PC-3 (cell line): ENCODE data around the gene ADAM15. TPM values are rescaled to one million over a fixed set of nuclear protein-coding genes. Genes with fewer than 3 reads are reported as not detected.

Experiments used
- ATAC-seq: fragments of 200-7000 bp; cut with Tn5 transposase; 2 replicates; pipeline ENCODE4 v1.9.1; 2020; ENCODE audit warnings: mild to moderate bottlenecking, moderate library complexity
- BruUV-seq: library from RNA; stranded (reverse); fragments of 400-500 nt; replicated peaks from 2 replicates; lab custom pipeline; 2021; lab: Mats Ljungman, UMichigan
- CTCF ChIA-PET: fragments of 300-600 bp; sonication (Branson Sonifier 250); formaldehyde crosslinking; loops from one replicate; lab custom pipeline; 2022; ENCODE audit warnings: antibody characterized with exemption; lab: Charles Lee
- POLR2A ChIA-PET: fragments of 300-600 bp; sonication (Branson Sonifier 250); formaldehyde crosslinking; loops from one replicate; lab custom pipeline; 2022; ENCODE audit warnings: antibody characterized with exemption; ENCODE audit not compliant: unreplicated experiment; lab: Charles Lee
- DNase-seq: peaks from one replicate; pipeline ENCODE4 v3.0.0-alpha.2; 2015
- H2AFZ ChIP-seq: fragments of 300-600 bp; sonication (generic); 2 replicates; pipeline ENCODE4 v1.6.0; 2016; ENCODE audit warnings: antibody characterized with exemption, low read length
- H3F3A ChIP-seq: fragments of 300-600 bp; sonication (generic); one replicate; pipeline ENCODE4 v1.6.0; 2017; ENCODE audit warnings: antibody characterized with exemption, low read length, control low read depth, mild to moderate bottlenecking; ENCODE audit not compliant: unreplicated experiment
- H3K27ac ChIP-seq: fragments of 300-600 bp; sonication (generic); 2 replicates; pipeline ENCODE4 v1.5.1; 2016; ENCODE audit warnings: mild to moderate bottlenecking, low read length
- H3K27me3 ChIP-seq: fragments of 300-600 bp; sonication (generic); 2 replicates; pipeline ENCODE4 v1.6.1; 2016; ENCODE audit warnings: low read length, mixed read lengths
- H3K36me3 ChIP-seq: fragments of 300-600 bp; sonication (generic); 2 replicates; pipeline ENCODE4 v1.6.1; 2016; ENCODE audit warnings: low read depth, mixed run types, low read length, mixed read lengths
- H3K4me1 ChIP-seq: fragments of 300-600 bp; sonication (generic); 2 replicates; pipeline ENCODE4 v1.5.1; 2016; ENCODE audit warnings: low read length; ENCODE audit not compliant: insufficient read depth
- H3K4me2 ChIP-seq: fragments of 300-600 bp; sonication (generic); 2 replicates; pipeline ENCODE4 v1.6.0; 2016; ENCODE audit warnings: low read length
- H3K4me3 ChIP-seq: fragments of 300-600 bp; sonication (generic); 2 replicates; pipeline ENCODE4 v1.5.1; 2016; ENCODE audit warnings: mild to moderate bottlenecking, low read length, mixed read lengths
- H3K79me2 ChIP-seq: fragments of 300-600 bp; sonication (generic); 2 replicates; pipeline ENCODE4 v1.6.1; 2017; ENCODE audit warnings: low read length, mixed read lengths
- H3K9ac ChIP-seq: fragments of 300-600 bp; sonication (generic); 2 replicates; pipeline ENCODE4 v1.6.0; 2016; ENCODE audit warnings: mild to moderate bottlenecking, low read length
- H3K9me2 ChIP-seq: fragments of 300-600 bp; sonication (generic); replicated peaks from 2 replicates; pipeline ENCODE4 v1.6.1; 2016; ENCODE audit warnings: mixed run types, low read length, mixed read lengths
- H3K9me3 ChIP-seq: fragments of 300-600 bp; sonication (generic); 2 replicates; pipeline ENCODE4 v1.6.1; 2016; ENCODE audit warnings: low read length, mixed read lengths
- H4K20me1 ChIP-seq: fragments of 300-600 bp; sonication (generic); 2 replicates; pipeline ENCODE4 v1.6.1; 2016; ENCODE audit warnings: low read length, mixed read lengths
- EZH2 ChIP-seq: fragments of 300-600 bp; sonication (generic); IDR thresholded peaks from one replicate; pipeline ENCODE4 v1.6.1; 2017; ENCODE audit warnings: antibody characterized with exemption, mild to moderate bottlenecking, low read length; ENCODE audit not compliant: unreplicated experiment
- EZH2phosphoT487 ChIP-seq: fragments of 300-600 bp; sonication (generic); IDR thresholded peaks from 2 replicates; pipeline ENCODE4 v1.6.1; 2018; ENCODE audit warnings: mild to moderate bottlenecking, antibody characterized with exemption, low read length, borderline replicate concordance
- intact Hi-C: fragments of 100-400 bp; cut with micrococcal nuclease; formaldehyde crosslinking; loops from 2 replicates; pipeline ENCODE4 v1.9.0; 2023
- total RNA-seq: library from RNA; depleted of rRNA; stranded (reverse); fragments of >200 nt; gene quantifications from 2 replicates; pipeline ENCODE4 v1.2.3, GENCODE V29; 2014
- TF ChIP-seq, protein P1 (sequence below): fragments of 300-600 bp; sonication (generic); conservative IDR thresholded peaks from 2 replicates; pipeline ENCODE4 v1.5.1; 2017; ENCODE audit warnings: antibody characterized with exemption, low read depth, mild to moderate bottlenecking, low read length

Gene ADAM15
- total RNA-seq, 1 experiment from 2014 or later, result 334 TPM

DNA sequence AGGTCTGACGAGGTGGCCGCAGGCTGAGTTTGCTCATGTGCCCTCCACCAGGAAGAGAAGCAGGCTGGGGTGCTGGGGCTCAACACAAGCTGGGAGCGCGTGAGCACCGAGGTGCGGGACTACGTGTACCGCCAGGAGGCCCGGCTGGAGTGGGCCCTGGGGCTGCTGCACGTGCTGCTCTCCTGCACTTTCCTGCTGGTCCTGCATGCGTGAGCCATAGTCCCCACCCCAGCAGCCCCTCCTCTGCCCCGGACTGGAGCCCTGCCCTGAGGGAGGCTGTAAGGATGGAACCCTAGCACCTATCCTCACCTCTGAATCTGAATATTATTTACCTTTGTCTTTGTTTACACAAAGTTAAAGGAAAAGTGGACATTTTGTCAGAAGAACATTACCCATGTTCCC is 7.8 kb upstream of the ADAM15 start:
- ChIA-PET POLR2A (no interaction called here), CTCF (interaction anchor here (2.3 kb wide), 1 partner anchor 42 kb away, joined by 27 read pairs; no protein-coding TSS in a partner anchor)
- Histone ChIP-seq H3K4me3 (no peak overlapping the region), H2AFZ (no peak overlapping the region), H3K36me3 (no peaks in the 10 kb centered on the region), H3K9me2 (no peaks in the 10 kb centered on the region), H3K4me1 (peaks cover 28% of the 10 kb centered on the region), H4K20me1 (no peaks in the 10 kb centered on the region), H3K9me3 (no peaks in the 10 kb centered on the region), H3F3A (no peaks in the 10 kb centered on the region), H3K79me2 (no peaks in the 10 kb centered on the region), H3K9ac (no peak overlapping the region), H3K27ac (no peak overlapping the region), H3K4me2 (no peak overlapping the region), H3K27me3 (no peaks in the 10 kb centered on the region)
- BruUV-seq, result no TSS peak
- intact Hi-C loops, result no loop called here
- TF ChIP-seq, protein P1, sequence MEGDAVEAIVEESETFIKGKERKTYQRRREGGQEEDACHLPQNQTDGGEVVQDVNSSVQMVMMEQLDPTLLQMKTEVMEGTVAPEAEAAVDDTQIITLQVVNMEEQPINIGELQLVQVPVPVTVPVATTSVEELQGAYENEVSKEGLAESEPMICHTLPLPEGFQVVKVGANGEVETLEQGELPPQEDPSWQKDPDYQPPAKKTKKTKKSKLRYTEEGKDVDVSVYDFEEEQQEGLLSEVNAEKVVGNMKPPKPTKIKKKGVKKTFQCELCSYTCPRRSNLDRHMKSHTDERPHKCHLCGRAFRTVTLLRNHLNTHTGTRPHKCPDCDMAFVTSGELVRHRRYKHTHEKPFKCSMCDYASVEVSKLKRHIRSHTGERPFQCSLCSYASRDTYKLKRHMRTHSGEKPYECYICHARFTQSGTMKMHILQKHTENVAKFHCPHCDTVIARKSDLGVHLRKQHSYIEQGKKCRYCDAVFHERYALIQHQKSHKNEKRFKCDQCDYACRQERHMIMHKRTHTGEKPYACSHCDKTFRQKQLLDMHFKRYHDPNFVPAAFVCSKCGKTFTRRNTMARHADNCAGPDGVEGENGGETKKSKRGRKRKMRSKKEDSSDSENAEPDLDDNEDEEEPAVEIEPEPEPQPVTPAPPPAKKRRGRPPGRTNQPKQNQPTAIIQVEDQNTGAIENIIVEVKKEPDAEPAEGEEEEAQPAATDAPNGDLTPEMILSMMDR, result no peak
- no peak for TF ChIP-seq EZH2
- DNase-seq (no peak), ATAC-seq (no peak)

DNA sequence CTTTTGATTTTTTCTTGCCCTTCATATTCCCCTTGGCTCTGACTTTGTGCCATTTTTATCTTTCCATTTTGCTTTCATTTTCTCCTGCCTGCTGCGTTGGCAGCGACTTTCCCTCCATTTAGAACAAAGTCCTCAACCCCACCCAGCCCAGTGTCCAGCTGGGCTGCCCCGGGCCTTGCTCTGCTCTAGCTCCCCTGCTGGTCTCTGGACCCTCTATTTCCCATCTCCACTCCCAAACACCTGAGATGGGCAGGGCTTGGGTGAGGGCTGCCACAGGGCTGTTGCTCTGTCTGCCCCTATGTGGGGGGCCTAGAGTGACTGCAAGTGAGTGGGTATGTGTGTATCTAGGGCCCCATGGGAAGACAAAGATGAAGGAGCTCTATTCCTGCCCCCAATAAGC is 7.3 kb upstream of the ADAM15 start:
- ATAC-seq (no peak), DNase-seq (no peak)
- no peaks in the 10 kb centered on the region for H3K79me2 ChIP-seq
- H3K9ac ChIP-seq, result no peak overlapping the region
- no peaks in the 10 kb centered on the region for H3K9me2 ChIP-seq
- intact Hi-C loops, result loop anchor here (2.0 kb wide), 1 partner anchor 17 kb away; no protein-coding TSS in a partner anchor
- no TSS peak for BruUV-seq
- no peaks in the 10 kb centered on the region for H4K20me1 ChIP-seq
- TF ChIP-seq, protein P1, result no peak
- no peak for TF ChIP-seq EZH2
- no peak for TF ChIP-seq EZH2phosphoT487
- ChIA-PET CTCF (interaction anchor here (0.5 to 2.3 kb wide), 5 partner anchors 18 to 124 kb away, joined by 3 to 27 read pairs (median 9); no protein-coding TSS in a partner anchor), POLR2A (no interaction called here)
- no peak overlapping the region for H3K4me2 ChIP-seq
- no peaks in the 10 kb centered on the region for H3K36me3 ChIP-seq
- no peak overlapping the region for H3K4me3 ChIP-seq
- no peak overlapping the region for H3K27ac ChIP-seq
- no peak overlapping the region for H2AFZ ChIP-seq
- H3K9me3 ChIP-seq, result no peaks in the 10 kb centered on the region
- no peaks in the 10 kb centered on the region for H3F3A ChIP-seq
- peaks cover 23% of the 10 kb centered on the region for H3K4me1 ChIP-seq
- no peaks in the 10 kb centered on the region for H3K27me3 ChIP-seq

DNA sequence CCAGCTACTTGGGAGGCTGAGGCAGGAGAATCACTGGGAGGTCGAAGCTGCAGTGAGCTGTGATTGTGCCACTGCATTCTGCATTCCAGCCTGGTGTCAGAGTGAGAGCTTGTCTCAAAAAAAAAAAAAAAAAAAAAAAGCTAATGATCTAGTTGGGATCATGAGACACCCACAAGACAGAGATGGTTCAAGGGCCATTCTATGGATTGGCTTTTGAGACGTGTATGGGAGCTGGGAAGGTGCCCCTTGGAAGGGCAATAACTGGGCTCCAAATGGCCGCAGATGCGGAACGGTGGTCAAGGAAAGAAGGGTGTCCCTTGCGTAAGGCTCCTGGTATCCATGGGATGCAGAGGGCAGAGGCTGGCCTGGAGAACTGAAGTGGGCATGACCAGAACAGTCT is 6.8 kb upstream of the ADAM15 start:
- H3K36me3 ChIP-seq, result no peaks in the 10 kb centered on the region
- no TSS peak for BruUV-seq
- H3K79me2 ChIP-seq, result no peaks in the 10 kb centered on the region
- H3K4me1 ChIP-seq, result peaks cover 19% of the 10 kb centered on the region
- intact Hi-C loops, result loop anchor here (2.0 kb wide), 1 partner anchor 16 kb away; no protein-coding TSS in a partner anchor
- TF ChIP-seq EZH2 (no peak), EZH2phosphoT487 (no peak)
- TF ChIP-seq, protein P1, result no peak
- ATAC-seq, result no peak
- no peak overlapping the region for H3K9ac ChIP-seq
- CTCF ChIA-PET, result interaction anchor here (0.6 to 2.3 kb wide), 5 partner anchors 17 to 48 kb away, joined by 3 to 27 read pairs (median 9); partner anchors contain the start of gene EFNA3
- POLR2A ChIA-PET, result no interaction called here
- H4K20me1 ChIP-seq, result no peaks in the 10 kb centered on the region
- no peak overlapping the region; the same call in 1 of the 2 replicates for H2AFZ ChIP-seq
- no peaks in the 10 kb centered on the region for H3F3A ChIP-seq
- no peaks in the 10 kb centered on the region for H3K27me3 ChIP-seq
- H3K4me2 ChIP-seq, result no peak overlapping the region
- DNase-seq, result no peak
- H3K4me3 ChIP-seq, result no peak overlapping the region
- H3K9me3 ChIP-seq, result no peaks in the 10 kb centered on the region
- no peaks in the 10 kb centered on the region for H3K9me2 ChIP-seq
- H3K27ac ChIP-seq, result no peak overlapping the region
